Urinary bladder (tissue), 4 donors: ENCODE measurements around the gene RBP5. TPM values are rescaled to one million over a fixed set of nuclear protein-coding genes. Genes with fewer than 3 reads are reported as not detected.

Experiments used
- DNase-seq: peaks from one replicate; pipeline ENCODE4 v3.0.0-alpha.2; 2015; ENCODE audit errors: extremely low spot score
- H3K27ac ChIP-seq: one replicate; pipeline ENCODE4 v1.5.1; 2013; ENCODE audit warnings: low read depth, mild to moderate bottlenecking, moderate library complexity
- H3K36me3 ChIP-seq: one replicate; pipeline ENCODE4 v1.6.1; 2013; ENCODE audit warnings: mild to moderate bottlenecking, moderate library complexity; ENCODE audit not compliant: insufficient read depth
- H3K4me1 ChIP-seq: one replicate; pipeline ENCODE4 v1.6.1; 2013; ENCODE audit warnings: mild to moderate bottlenecking, moderate library complexity; ENCODE audit not compliant: insufficient read depth
- H3K4me3 ChIP-seq: one replicate; pipeline ENCODE4 v1.5.1; 2013; ENCODE audit warnings: low read depth, low read length
- WGBS: extraction: QIAGEN DNeasy Blood & Tissue Kit; methylation state at CpG from one replicate; pipeline ENCODE4 v1.1.7; 2013; 5-methylcytosine and 5-hydroxymethylcytosine counted together
- polyA plus RNA-seq: library from polyadenylated mRNA; stranded (reverse); fragments of 200-250 nt; gene quantifications from one replicate; pipeline ENCODE4 v1.2.3, GENCODE V29; 2013
- total RNA-seq: library from RNA; depleted of rRNA; stranded (reverse); fragments of >200 nt; gene quantifications from one replicate; pipeline ENCODE4 v1.2.3, GENCODE V29; 2014
- donor health status: healthy with polysubstance abuse.
- donor health status: healthy.

Gene RBP5
- total and polyA plus RNA-seq, 2 donors, result 2.6 to 5.9 TPM

GRCh38 chr12:7096006-7096932 is 32.4 kb downstream of the RBP5 start:
- Histone ChIP-seq H3K27ac (no peak overlapping the region), H3K36me3 (peaks cover 2% of the 10 kb centered on the region), H3K4me3 (no peak overlapping the region), H3K4me1 (no peaks in the 10 kb centered on the region)
- 82% methylated on average over 26 of the region's 26 CpGs for WGBS
- no peak for DNase-seq

- no peak for DNase-seq
- no peaks in the 10 kb centered on the region for H3K4me1 ChIP-seq
- H3K36me3 ChIP-seq, result no peaks in the 10 kb centered on the region
- H3K4me3 ChIP-seq, result no peak overlapping the region
- WGBS, result 59% methylated on average over 10 of the region's 10 CpGs
- H3K27ac ChIP-seq, result no peak overlapping the region
These were observed 34.8 kb downstream of the RBP5 start for GRCh38 chr12:7093892-7094291.

DNA sequence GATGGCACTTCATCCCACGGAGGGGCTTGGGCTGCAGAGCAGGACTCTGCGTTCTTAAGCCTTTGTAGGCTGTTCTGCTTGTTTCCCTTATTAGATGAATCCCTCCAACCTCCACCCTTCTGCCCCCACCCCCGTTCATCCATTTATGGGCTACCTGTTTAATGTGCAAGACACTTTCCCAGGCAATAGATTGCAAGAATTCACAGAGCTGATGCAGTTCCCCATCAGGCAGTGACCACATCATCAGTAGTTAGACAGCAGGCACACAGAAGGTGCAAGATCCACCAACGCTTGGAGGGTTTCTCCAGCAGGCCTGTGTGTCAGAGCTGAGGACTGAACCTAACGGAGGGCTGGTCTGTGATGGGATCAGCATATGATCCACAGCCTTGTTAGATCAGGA is 35.2 kb downstream of the RBP5 start:
- Histone ChIP-seq H3K4me1 (no peaks in the 10 kb centered on the region), H3K36me3 (no peaks in the 10 kb centered on the region), H3K4me3 (no peak overlapping the region), H3K27ac (no peak overlapping the region)
- 65% methylated on average over 5 of the region's 5 CpGs for WGBS
- no peak for DNase-seq

- no peaks in the 10 kb centered on the region for H3K4me1 ChIP-seq
- 75% methylated on average over 8 of the region's 8 CpGs for WGBS
- H3K36me3 ChIP-seq, result no peaks in the 10 kb centered on the region
- no peak overlapping the region for H3K27ac ChIP-seq
- H3K4me3 ChIP-seq, result no peak overlapping the region
- no peak for DNase-seq
These were observed 35.7 kb downstream of the RBP5 start for GRCh38 chr12:7092986-7093460.

GRCh38 chr12:7092229-7092985 is 36.3 kb downstream of the RBP5 start, which contains the start of gene C1R:
TSS of gene C1R (minus strand) at chr12:7092445. CDS start at chr12:7092388, 57 bp downstream.
- H3K27ac ChIP-seq, result peak within 1 kb of the TSS; percentile 45
- no peaks in the 10 kb centered on the region for H3K4me1 ChIP-seq
- WGBS, result 14% methylated on average over 16 of the region's 16 CpGs
- peak; percentile 49 for DNase-seq
- no peaks in the 10 kb centered on the region for H3K36me3 ChIP-seq
- H3K4me3 ChIP-seq, result peak within 1 kb of the TSS; percentile 47

DNA sequence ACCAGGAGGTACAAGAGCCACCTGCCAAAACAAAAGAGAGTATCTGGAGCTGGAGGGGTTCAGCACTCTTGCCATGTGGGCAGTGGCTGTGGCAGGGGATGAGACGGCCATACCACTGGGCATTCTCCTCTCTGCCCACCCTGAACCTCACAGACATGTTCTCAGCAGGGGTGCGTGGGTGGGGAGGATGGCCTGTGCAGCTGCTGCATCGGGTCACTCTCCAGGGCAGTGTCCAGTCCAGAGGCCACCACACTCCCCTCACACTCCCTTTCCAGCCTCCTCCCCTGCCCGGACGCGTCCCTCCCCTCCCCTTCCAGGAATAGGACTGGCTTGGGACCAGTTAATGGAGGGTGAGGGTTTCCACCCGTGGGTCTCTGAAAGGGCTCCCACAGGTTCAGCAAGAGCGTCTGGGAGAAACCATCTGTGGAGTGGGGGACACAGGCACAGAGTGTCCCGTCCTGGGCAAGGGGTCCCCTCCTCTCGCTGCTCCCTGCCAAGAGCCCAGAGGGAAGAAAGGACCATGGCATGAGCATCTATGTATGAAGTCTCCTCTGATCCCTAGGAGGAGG is 36.9 kb downstream of the RBP5 start:
- peak overlapping the region; percentile 45 for H3K27ac ChIP-seq
- peak overlapping the region; percentile 47 for H3K4me3 ChIP-seq
- H3K36me3 ChIP-seq, result no peaks in the 10 kb centered on the region
- 22% methylated on average over 10 of the region's 10 CpGs for WGBS
- no peak for DNase-seq
- H3K4me1 ChIP-seq, result no peaks in the 10 kb centered on the region

DNA sequence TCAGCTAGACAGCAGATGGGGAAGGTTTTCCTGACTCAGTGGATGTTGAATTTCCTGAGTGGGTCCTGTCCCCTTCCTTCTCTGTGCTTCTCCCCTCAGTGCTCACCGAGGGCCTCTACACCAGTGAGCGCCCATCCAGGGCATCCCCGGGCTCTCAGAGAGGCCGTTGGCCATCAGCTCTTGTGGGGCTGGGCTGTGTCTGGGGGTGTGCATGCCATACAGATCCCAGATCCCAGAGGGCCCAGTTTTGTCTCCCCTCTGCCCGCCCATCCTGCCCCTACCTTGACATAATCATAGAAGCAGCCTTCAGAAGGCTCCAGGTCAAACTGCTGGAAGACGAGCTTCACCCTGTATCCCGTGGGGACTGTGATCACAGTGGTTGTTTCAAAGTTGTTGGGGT is 37.5 kb downstream of the RBP5 start:
- H3K4me1 ChIP-seq, result no peaks in the 10 kb centered on the region
- WGBS, result 79% methylated on average over 7 of the region's 7 CpGs
- peak overlapping the region; percentile 26 for H3K27ac ChIP-seq
- DNase-seq, result no peak
- H3K4me3 ChIP-seq, result peak overlapping the region; percentile 47
- no peaks in the 10 kb centered on the region for H3K36me3 ChIP-seq

GRCh38 chr12:7090222-7090998 is 38.3 kb downstream of the RBP5 start:
- Histone ChIP-seq H3K4me1 (no peaks in the 10 kb centered on the region), H3K36me3 (no peaks in the 10 kb centered on the region), H3K4me3 (no peak overlapping the region), H3K27ac (peak overlapping the region; percentile 59)
- DNase-seq, result no peak
- WGBS, result 75% methylated on average over 16 of the region's 16 CpGs

DNA sequence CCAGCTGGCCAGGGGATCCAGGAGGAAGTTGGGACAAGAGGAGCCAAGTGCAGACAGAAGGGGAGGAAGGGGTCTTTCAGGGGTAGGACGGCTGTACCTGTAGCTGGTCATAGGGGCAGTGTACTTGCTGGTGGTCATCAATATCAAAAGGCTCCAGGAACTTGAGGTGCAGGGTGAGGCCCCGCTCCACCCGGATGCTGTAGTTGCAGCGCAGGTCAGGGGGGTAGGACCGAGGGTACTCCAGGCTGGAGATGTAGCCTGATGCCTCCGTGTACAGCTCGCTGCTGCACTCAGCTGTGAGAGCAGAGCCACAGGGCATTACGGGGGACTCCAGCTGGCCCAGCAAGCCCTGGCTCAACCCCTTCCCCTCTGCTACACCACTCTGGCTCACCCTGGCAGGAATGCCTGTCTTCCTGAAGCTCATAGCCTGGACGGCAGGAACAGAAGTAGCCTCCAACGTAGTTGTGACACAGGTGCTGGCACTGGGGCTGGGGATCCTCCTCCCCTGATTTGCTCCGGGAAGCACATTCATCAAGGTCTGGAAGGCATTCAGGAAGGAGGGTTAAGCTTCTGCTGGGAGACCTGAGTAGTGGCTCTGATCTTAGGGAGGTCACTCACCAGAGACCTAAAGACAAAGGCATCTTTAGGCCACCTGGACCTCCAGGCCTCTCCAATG is 39.4 kb downstream of the RBP5 start:
- H3K4me1 ChIP-seq, result no peaks in the 10 kb centered on the region
- H3K27ac ChIP-seq, result no peak overlapping the region
- no peaks in the 10 kb centered on the region for H3K36me3 ChIP-seq
- DNase-seq, result no peak
- no peak overlapping the region for H3K4me3 ChIP-seq
- WGBS, result 86% methylated on average over 11 of the region's 11 CpGs

DNA sequence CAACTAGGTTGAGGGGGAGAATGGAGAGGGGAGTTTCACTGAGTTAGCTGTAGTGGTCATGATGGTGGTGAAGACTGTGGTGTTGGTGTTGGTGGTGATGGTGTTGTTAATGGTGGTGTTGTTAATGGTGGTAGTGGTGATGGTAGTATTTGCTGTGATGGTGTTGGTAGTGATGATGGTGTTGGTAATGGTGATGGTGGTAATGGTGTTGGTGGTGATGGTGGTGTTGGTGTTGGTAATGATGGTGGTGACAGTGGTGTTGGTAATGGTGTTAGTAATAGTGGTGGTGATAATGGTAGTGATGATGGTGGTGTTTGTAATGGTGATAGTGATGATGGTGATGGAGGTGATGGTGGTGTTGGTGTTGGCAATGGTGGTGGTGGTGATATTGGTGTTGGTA is 45.6 kb downstream of the RBP5 start:
- no peak for DNase-seq
- Histone ChIP-seq H3K27ac (no peak overlapping the region), H3K4me3 (no peak overlapping the region), H3K4me1 (peaks cover 1% of the 10 kb centered on the region), H3K36me3 (no peaks in the 10 kb centered on the region)

- no peak overlapping the region for H3K4me3 ChIP-seq
- H3K4me1 ChIP-seq, result peaks cover 1% of the 10 kb centered on the region
- no peak for DNase-seq
- no peaks in the 10 kb centered on the region for H3K36me3 ChIP-seq
- WGBS, result 92% methylated on average over 14 of the region's 14 CpGs
- no peak overlapping the region for H3K27ac ChIP-seq
These were observed 47.7 kb downstream of the RBP5 start for GRCh38 chr12:7081037-7081436.

DNA sequence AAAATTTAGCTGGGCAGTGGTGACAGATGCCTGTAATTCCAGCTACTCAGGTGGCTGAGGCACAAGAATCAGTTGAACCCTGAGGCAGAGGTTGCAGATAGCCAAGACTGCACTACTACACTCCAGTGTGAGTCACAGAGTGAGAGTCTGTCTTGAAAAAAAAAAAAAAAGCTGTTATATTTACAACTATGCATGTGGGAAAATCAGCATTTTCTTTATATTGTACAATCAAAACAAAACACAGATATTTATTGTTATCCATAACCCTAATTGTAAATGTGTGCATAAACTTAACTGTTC is 48.9 kb downstream of the RBP5 start:
- H3K4me1 ChIP-seq, result peaks cover 1% of the 10 kb centered on the region
- H3K36me3 ChIP-seq, result no peaks in the 10 kb centered on the region
- peak overlapping the region; percentile 76 for H3K27ac ChIP-seq
- no peak overlapping the region for H3K4me3 ChIP-seq
- no peak for DNase-seq

DNA sequence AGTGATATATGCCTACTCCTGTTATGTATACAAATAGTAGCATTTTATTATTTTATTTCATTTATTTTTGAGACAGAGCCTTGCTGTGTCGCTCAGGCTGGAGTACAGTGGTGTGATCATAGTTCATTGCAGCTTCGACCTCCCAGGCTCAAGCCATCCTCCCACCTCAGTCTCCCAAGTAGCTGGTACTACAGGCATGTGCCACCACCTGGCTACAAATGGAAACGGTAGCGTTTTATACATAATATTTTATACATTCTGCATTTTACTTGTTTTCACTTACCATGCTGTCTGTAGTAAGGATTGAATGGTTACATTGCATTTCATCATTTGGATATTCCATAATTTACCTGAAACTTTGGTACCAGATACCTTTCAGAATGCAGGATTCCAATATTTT is 50.5 kb downstream of the RBP5 start:
- Histone ChIP-seq H3K4me3 (no peak overlapping the region), H3K36me3 (no peaks in the 10 kb centered on the region), H3K4me1 (peaks cover 1% of the 10 kb centered on the region), H3K27ac (no peak overlapping the region)
- WGBS, result 77% methylated on average over 4 of the region's 4 CpGs
- DNase-seq, result no peak
